Kasumi-1 (cell line): ENCODE results near the gene TCOF1.
A peak's percentile ranks its signal among the peaks of the same experiment; 100 is the strongest.

Source experiments
- DNase-seq, 2 experiments: peaks; one replicate each; lab custom pipeline; 2025; lab: John Stamatoyannopoulos, UW

Gene TCOF1

DNA sequence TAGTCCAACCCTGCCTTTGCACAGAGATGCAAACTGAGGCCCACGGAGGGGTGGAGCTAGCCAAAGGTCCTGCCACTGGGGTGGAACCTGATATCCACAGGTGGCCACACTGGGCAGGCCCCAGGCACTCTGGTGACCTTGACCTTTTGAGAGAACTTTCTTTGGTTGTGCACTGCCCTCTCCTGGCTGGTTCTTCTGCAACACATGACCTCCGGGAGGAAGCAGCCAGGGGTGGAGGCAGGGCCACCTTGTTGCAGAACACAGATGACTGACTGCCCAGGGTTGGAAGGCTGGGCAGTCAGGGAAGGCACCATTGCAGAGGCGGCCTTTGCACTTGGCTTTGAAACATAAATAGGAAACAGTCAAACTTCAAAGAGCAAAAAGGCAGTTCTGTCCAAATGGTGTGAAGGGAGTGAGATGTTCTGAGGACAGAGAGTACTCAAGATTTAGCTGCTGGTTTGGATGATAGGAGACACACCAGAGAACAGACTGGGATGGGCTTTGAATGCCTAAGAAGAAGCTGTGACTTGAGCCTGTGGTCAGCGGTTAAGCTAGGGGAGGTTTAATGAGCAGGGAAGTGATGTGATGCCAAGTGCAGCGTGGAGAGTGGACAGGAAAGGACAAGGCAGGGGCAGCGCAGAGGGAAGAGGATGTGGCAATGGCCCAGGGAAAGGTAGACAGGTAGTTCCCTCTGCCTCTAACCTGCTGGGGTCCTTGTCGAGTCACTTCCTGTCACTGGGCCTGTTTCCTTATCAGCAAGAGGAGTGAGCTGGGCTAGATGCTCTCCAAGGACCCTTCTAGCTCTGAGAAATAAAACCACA, 6.8 kb upstream of the TCOF1 start:
- peak; percentile 41 to 59 for DNase-seq

GRCh38 chr5:150352244-150353031, 5.1 kb upstream of the TCOF1 start:
- DNase-seq = no peak

- no peak for DNase-seq
Observed at GRCh38 chr5:150353032-150353675, 4.3 kb upstream of the TCOF1 start.

- DNase-seq = no peak
Observed at GRCh38 chr5:150355791-150356190, 1.7 kb upstream of the TCOF1 start.

DNA sequence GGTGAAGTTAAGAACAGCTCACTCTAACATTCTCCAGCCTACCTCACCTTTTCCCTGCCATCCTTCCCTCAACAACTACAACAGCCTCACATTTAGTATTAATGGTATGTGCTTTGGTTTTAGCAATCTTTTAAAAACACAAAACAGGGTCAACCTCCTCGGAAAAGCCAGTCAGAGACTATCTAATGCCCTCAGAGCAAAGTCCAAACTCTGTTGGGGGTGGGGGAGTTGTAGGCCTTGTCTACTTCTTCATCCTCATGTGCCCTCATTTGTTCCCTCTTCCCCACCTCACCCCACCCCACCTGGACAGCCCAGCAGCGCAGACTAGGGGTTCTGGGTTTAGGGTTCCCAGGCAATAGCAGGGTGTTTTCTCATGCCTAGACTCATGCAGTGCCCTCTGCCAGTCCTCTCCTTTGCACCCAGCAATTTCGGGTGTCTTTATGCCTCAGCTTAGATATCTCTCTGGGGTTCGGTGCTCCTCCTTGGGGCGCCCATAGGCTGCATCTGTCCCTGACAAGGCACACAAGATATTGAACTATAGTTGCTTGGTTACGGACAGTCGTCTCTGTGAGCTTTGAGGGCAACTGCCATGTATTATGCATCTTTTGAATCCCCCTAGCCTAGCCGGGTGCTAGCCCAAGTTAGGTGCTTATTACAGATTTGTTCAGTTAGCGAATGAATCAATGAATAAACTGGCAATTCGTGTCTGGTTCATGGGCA, 762 bp upstream of the TCOF1 start:
- no peak for DNase-seq

DNA sequence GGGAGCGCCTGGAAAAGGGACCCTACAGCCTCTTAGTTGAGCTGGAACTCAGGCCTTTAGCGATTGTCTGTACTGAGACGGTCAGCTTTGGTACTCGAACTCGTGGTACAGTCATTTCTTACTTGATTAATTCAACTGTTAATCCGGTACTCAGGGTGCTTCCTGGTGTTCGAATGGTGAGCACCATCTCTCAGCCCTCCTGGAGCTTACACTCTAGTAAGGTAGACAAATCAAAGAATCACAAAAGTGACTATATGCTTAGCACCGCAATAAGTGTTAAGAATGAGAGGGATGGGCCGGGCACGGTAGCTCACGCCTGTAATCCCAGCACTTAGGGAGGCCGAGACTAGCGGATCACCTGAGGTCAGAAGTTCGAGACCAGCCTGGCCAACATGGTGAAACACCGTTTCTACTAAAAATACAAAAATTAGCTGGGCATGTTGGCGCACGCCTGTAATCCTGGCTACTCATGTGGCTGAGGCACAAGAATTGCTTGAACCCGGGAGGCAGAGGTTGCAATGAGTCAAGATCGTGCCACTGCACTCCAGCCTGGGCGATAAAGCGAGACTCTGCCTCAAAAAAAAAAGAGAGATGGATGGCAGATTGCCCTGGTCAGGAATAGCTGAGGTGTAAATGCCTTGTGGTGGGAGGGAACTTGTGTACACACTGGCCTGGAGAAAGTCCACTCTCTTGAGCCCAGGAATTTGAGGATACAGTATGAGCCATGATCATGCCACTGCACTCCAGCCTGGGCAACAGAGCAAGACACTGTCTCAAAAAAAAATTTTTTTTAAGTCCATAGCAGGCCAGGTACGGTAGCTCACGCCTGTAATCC, 981 bp downstream of the TCOF1 start:
- DNase-seq = no peak

- no peak for DNase-seq
Observed at GRCh38 chr5:150361301-150361700, 3.8 kb downstream of the TCOF1 start.

- no peak for DNase-seq
Observed at GRCh38 chr5:150363185-150363584, 5.7 kb downstream of the TCOF1 start.

DNA sequence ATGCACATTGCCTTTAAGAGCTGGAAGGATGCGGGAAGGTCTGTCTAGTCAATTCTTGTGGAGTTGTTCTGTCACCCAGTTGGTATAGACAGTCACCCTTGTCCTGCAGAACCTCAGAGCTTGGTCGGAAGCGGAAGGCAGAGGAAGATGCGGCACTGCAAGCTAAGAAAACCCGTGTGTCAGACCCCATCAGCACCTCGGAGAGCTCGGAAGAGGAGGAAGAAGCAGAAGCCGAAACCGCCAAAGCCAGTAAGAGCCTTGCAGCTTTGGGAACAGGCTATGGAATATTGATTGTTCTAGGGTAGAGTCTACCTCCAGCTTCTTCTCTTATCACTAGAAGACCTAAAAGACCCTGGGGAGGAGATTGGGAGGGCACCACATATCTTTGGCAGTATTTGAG, 6.5 kb downstream of the TCOF1 start:
- DNase-seq = no peak

- no peak for DNase-seq
Observed at GRCh38 chr5:150368526-150368925, 11.0 kb downstream of the TCOF1 start.

DNA sequence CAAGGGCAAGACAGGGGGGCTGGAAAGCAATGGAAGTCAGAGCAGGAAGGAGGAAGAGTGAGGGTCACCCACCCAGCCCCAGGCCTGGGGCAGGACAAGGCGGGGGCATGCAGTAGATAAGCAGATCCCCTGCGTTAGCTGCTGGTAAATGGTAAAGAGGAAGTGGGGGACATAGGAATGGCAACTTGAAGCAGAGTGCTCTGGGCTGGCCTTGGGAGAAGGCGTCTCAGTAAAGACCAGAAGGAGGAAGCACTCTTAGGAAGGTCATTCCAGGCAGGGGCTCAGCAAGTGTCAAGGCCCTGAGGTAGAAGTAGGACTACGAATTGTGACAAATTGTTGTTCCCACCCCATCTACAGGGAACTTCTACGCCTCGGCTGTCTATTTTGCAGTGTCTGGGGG, 15.1 kb downstream of the TCOF1 start:
- DNase-seq = no peak

DNA sequence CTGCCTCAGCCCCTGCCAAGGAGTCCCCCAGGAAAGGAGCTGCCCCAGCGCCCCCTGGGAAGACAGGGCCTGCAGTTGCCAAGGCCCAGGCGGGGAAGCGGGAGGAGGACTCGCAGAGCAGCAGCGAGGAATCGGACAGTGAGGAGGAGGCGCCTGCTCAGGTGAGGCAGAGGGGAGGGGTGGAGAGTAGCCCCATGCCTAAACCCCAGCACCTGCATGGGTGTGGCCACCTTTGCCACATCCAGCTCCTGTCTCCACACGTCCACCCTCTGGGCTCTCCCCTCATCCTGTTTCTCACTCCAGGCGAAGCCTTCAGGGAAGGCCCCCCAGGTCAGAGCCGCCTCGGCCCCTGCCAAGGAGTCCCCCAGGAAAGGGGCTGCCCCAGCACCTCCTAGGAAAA, 17.2 kb downstream of the TCOF1 start:
- DNase-seq = no peak

- DNase-seq = no peak
Observed at GRCh38 chr5:150376799-150377771, 19.6 kb downstream of the TCOF1 start.

DNA sequence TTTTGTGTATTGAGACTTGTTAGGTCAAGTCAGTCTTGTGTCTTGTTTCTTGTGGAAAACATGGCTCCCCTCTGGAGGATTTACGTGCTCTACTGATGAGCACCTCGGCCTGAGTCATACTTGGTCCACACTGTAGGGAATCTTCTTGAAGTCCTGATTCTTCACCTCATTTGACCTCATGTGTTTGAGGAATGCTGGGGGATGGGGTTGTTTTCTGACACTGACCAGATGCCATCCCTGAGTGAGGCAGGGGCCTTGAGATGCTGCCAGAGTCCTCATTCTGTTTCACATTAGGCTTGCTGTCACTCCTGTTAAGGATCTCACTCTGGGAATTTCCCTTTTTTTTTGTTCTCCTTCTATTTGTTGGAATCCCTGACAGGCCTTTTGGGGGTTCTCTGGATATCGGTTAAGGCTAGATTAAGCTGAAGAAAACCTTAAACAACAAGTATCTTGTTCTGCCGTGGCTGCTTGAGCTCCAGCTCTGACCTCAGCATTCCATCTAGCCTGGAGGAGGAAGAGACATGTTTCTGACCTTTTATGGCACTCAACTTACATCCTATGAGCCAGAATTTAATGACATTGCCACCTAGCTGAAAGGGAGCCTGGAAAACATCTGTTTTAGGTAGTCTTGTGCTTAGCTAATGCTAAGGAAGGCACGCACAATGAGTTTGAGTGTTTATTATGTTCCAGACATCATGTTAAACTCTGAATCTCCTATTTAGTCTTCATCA, 20.6 kb downstream of the TCOF1 start:
- DNase-seq = no peak

- DNase-seq = no peak
Observed at GRCh38 chr5:150384701-150385100, 27.2 kb downstream of the TCOF1 start.

DNA sequence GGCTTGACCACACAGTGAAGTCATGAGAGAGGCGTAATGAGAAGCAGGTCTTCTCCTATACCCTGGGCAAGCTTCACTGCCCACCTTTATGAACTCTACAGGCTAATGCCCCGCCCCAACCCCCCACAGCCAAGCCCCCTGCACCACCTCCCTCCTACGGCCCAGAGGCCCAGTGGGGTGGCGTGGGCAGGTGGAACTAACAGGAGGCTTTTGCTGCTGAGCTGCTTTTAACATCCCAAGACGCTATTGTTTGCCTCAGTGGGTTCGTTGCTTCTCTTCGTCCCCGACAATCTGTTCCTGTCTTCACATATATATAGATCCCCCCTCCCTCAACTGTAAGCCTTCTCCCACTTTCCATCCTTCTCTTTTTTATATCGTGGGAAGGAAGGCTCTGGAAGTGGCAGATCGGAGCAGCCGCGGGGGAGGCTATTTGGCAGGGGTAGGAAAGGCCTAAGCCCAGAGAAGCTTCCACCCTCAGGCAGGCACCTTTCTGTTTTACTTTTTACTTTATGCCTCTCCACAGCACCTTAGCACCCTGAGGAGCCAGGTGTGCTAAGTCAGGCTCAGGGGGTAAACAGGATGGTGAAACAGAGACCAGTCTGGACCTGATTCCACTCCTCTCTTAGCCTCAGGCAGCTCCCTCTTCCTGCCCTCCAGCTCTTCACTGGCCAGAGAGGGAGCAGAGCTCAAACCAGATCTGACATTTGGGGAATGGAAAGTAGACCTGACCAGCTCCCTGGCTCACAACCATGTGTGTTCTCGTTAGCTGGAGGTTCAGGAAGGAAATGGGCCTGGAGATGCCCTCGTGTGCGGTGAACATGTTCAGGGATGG, 28.7 kb downstream of the TCOF1 start:
- no peak for DNase-seq

DNA sequence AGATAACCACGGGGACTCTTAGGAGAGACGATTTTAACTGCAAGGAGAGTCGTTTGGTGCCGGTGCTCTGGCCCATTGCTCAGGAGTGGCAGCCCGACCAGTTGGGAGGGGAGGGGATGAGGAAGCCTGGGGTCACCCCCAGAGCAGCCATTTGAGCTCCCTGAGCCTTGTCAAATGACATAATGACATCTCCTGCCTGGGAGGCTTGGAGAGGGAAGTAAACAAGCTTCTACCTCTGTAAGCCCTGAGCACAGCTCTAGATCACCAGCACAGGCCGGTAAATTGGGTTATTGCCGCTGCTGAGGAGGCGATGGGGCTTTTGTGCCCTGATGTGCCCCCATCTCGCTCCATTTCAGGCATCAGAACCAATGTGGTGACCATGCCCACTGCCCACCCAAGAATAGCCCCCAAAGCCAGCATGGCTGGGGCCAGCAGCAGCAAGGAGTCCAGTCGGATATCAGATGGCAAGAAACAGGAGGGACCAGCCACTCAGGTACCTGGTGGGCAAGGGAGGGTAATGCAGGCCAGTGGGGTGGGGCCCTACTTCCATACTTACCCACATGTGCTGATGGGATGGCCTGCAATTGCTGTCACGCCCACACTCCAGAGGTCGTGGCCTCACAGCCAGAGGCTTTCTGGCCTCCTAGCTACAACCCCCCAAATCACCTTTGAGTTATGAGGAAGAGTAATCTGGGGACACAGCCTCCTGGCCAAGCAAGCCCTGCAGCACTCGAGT, 32.2 kb downstream of the TCOF1 start:
- DNase-seq = no peak
